PC-9 (cell line): ENCODE data around the gene ATF2.

Source experiments
- EZH2 ChIP-seq: fragments of 200-600 bp; sonication (generic); IDR thresholded peaks from 2 replicates; pipeline ENCODE4 v1.8.0; 2017; ENCODE audit warnings: antibody characterized with exemption, low read depth
- TF ChIP-seq, protein P1 (sequence below): fragments of 200-600 bp; sonication (generic); conservative IDR thresholded peaks from 2 replicates; pipeline ENCODE4 v1.6.1; 2017; ENCODE audit warnings: mixed run types, antibody characterized with exemption, mild to moderate bottlenecking, moderate library complexity

- TF ChIP-seq, protein P1, sequence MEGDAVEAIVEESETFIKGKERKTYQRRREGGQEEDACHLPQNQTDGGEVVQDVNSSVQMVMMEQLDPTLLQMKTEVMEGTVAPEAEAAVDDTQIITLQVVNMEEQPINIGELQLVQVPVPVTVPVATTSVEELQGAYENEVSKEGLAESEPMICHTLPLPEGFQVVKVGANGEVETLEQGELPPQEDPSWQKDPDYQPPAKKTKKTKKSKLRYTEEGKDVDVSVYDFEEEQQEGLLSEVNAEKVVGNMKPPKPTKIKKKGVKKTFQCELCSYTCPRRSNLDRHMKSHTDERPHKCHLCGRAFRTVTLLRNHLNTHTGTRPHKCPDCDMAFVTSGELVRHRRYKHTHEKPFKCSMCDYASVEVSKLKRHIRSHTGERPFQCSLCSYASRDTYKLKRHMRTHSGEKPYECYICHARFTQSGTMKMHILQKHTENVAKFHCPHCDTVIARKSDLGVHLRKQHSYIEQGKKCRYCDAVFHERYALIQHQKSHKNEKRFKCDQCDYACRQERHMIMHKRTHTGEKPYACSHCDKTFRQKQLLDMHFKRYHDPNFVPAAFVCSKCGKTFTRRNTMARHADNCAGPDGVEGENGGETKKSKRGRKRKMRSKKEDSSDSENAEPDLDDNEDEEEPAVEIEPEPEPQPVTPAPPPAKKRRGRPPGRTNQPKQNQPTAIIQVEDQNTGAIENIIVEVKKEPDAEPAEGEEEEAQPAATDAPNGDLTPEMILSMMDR, result no peak
- TF ChIP-seq EZH2, result no peak
These were observed 20.8 kb downstream of the ATF2 start for GRCh38 chr2:175147186-175147585.
